RWPE1 (cell line): ENCODE data around the gene MEGF8.

Experiments
- CTCF ChIA-PET: fragments of 350-600 bp; sonication (Branson Sonifier 250); formaldehyde crosslinking; extraction: SDS; loops from one replicate; lab custom pipeline; 2021; lab: Yijun Ruan, JAX
- POLR2A ChIA-PET: fragments of 400-600 bp; formaldehyde crosslinking; extraction: SDS; loops from one replicate; lab custom pipeline; 2020; ENCODE audit warnings: antibody characterized with exemption; ENCODE audit not compliant: low non-redundant PET; lab: Yijun Ruan, JAX
- DNase-seq: peaks from one replicate; pipeline ENCODE4 v3.0.0; 2012; ENCODE audit warnings: low spot score
- H3K27ac ChIP-seq: fragments of 450-650 bp; 2 replicates; pipeline ENCODE4 v1.5.1; 2017
- TF ChIP-seq, protein P1 (sequence below): fragments of 450-650 bp; conservative IDR thresholded peaks from 2 replicates; pipeline ENCODE4 v1.5.1; 2017; ENCODE audit warnings: low read depth, mild to moderate bottlenecking

MEGF8 gene

DNA sequence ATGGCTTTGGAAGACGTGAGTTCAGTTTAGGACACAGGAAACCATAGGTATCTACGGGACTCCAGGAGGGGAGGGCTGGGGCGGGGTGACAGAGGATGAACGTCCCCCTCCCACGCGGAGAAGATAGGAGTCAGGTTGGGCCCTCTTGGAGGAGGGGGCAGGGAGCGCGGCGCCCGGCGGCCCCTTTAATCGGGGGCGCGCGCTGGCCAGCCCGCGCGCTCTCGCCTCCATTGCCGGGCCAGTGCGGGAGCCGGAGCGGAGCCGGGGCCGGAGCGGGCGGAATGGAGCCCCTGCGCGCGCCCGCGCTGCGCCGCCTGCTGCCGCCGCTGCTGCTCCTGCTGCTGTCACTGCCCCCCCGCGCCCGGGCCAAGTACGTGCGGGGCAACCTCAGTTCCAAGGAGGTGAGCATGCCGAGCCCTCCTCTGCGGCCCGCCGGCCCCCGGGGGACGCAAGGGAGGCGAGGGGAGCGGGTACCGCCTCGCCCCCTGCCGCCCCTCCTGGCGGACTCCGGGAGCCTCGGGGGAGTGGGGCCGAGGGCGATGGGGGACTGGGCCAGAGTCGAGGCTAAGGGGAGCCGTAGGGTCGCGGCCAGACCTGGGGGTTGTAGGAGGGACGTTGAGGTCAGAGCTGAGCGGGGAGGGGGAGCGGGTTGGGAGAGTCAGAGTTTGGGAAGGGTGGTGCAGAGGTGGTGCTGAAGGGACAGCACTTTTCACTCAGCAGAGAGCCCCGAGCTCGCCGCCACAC lies 12.2 kb upstream of the MEGF8 start, which contains the start of gene TMEM145:
TSS of gene TMEM145 (plus strand) at position 214 of the 744 bp plus-strand sequence. CDS start at position 282, 68 bp downstream.
- no peak within 1 kb of the TSS for H3K27ac ChIP-seq
- ChIA-PET POLR2A (interaction anchor here (0.6 kb wide), 1 partner anchor 9 kb away, joined by 3 read pairs; no protein-coding TSS in a partner anchor), CTCF (interaction anchor here (0.6 kb wide), 2 partner anchors 25 to 29 kb away, joined by 3 to 5 read pairs; no protein-coding TSS in a partner anchor)
- peak; percentile 53 for DNase-seq
- TF ChIP-seq, protein P1, sequence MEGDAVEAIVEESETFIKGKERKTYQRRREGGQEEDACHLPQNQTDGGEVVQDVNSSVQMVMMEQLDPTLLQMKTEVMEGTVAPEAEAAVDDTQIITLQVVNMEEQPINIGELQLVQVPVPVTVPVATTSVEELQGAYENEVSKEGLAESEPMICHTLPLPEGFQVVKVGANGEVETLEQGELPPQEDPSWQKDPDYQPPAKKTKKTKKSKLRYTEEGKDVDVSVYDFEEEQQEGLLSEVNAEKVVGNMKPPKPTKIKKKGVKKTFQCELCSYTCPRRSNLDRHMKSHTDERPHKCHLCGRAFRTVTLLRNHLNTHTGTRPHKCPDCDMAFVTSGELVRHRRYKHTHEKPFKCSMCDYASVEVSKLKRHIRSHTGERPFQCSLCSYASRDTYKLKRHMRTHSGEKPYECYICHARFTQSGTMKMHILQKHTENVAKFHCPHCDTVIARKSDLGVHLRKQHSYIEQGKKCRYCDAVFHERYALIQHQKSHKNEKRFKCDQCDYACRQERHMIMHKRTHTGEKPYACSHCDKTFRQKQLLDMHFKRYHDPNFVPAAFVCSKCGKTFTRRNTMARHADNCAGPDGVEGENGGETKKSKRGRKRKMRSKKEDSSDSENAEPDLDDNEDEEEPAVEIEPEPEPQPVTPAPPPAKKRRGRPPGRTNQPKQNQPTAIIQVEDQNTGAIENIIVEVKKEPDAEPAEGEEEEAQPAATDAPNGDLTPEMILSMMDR = 0 out of 2 replicates have a peak, but pooled peaks have one; percentile 20

DNA sequence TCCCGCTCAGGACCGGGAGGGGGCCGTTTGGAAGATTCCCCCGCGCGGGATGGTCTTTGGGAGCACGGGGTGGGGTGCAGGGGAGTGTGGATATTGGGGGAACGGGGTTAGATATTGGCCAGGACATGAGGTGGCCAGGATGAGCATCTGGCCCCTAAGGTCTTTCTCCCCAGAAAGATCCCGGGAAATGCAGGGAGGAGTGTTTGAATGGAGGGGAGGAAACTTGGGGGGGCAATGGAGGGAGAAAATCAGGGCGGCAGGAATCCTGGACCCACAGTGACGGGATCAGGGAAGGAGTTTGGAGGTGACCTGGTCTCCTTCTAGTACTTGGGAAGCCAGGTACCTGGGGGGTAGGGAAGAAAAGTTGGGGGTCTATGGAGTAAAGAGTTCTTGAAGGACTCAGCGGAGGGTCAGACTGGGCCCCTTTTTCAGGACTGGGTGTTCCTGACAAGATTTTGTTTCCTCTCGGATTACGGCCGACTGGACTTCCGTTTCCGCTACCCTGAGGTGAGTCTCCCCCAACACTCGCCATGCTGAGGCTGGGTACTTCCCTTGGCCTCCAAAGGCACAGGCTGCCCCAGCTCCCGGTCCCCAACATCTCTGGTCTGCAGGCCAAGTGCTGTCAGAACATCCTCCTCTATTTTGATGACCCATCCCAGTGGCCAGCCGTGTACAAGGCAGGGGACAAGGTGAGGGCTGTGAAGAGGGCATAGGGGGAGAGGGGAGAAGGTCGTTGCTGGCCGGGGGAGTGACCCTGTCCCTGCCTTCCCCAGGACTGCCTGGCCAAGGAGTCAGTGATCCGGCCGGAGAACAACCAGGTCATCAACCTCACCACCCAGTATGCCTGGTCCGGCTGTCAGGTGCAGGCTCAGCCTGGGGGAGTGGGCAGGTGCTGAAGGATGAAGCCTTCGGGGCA lies 11.3 kb upstream of the MEGF8 start:
- TF ChIP-seq, protein P1 = no peak
- no peak overlapping the region for H3K27ac ChIP-seq
- DNase-seq = no peak
- ChIA-PET CTCF (interaction anchor here (0.6 to 0.7 kb wide), 2 partner anchors 30 to 37 kb away, joined by 3 read pairs; no protein-coding TSS in a partner anchor), POLR2A (interaction anchor here (0.6 kb wide), 1 partner anchor 10 kb away, joined by 3 read pairs; no protein-coding TSS in a partner anchor)

DNA sequence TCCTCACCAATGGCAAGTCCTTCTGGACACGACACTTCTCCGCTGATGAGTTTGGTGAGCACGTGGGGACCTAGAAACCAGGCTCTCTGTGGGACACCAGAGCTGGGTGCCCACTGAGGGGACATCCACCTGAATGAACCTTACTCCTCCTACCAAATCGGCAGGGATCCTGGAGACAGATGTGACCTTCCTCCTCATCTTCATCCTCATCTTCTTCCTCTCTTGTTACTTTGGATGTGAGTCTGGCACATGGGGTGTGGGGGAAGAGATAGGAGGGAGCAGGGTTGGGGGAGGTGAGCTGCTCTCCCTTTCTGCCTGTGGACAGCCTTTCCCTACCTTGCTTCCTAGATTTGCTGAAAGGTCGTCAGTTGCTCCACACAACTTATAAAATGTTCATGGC lies 10.4 kb upstream of the MEGF8 start:
- ChIA-PET CTCF (no interaction called here), POLR2A (no interaction called here)
- H3K27ac ChIP-seq = no peak overlapping the region
- DNase-seq = no peak
- TF ChIP-seq, protein P1 = no peak

DNA sequence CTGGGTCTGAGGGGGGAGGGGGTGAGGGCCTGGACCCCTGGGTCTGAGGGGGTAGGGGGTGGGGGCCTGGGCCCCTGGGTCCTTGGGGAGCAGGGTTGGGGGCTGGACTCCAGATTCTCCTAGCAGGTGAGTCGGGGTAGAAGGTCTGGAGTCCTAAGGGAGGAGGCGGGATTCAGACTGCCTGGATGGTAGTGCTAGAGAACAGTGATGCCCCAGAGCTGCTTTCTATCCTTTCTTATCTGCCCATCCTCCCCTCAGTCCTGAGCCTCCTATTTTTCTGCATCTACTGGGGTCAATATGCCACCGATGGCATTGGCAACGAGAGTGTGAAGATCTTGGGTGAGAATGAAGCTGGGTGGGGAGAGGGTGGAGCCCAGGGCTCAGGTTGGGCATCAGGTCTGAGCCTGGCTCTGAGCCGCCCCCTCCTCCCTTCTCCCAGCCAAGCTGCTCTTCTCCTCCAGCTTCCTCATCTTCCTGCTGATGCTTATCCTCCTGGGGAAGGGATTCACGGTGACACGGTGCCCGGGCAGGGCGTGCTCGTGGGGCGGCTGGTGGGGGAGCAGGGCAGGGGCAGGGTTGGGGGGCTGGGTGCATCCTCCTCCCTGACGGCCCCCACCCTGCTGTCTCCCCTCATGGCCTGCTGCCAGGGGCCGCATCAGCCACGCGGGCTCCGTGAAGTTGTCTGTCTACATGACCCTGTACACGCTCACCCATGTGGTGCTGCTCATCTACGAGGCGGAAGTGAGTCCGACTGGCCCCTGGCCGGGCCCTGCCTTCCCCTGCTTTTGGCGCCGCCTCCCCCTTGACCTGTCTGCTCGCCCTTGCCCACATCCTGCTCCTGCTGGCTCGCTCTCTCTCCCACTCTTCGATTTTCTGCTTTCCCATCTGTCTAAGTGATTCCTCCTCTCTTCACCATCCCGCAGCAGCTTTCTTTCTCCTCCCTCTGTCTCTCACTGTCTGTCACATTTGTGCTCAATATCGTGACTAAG lies 8.9 kb upstream of the MEGF8 start:
- CTCF ChIA-PET = interaction anchor here (0.6 kb wide), 1 partner anchor 370 kb away, joined by 3 read pairs; no protein-coding TSS in a partner anchor
- POLR2A ChIA-PET = no interaction called here
- H3K27ac ChIP-seq = no peak overlapping the region
- DNase-seq = no peak
- TF ChIP-seq, protein P1 = no peak

DNA sequence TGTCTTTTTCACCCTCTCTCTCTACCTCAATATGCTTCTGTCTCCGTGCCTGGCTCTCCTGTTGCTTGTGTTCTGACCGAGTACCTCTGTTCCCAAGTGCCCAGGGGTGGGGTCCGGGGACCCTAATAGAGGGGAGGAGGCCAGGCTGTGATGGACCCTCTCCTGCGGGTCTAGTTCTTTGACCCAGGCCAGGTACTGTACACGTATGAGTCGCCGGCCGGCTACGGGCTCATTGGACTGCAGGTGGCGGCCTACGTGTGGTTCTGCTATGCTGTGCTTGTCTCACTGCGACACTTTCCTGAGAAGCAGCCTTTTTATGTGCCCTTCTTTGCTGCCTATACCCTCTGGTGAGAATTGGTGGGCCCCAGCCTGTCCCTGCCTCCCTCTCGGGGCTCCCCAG lies 7.9 kb upstream of the MEGF8 start:
- DNase-seq = no peak
- ChIA-PET POLR2A (no interaction called here), CTCF (no interaction called here)
- TF ChIP-seq, protein P1 = no peak
- no peak overlapping the region for H3K27ac ChIP-seq
